GM18505 (cell line): ENCODE data around the gene SFTPA2.
"Not testable (repeated sequence)": the region's sequence is repeated elsewhere in the genome, so short reads cannot be mapped to it uniquely, and the experiment has no call there.

Experiments used
- ATAC-seq: cut with Tn5 transposase; IDR thresholded peaks from one replicate; pipeline ENCODE4 v1.9.1; 2021; ENCODE audit not compliant: unreplicated experiment
- POLR2A ChIP-seq: IDR thresholded peaks from 4 replicates; pipeline ENCODE4 v1.6.1; 2011; ENCODE audit warnings: borderline replicate concordance; ENCODE audit not compliant: insufficient read depth, insufficient read length; ENCODE audit errors: extremely low read depth

SFTPA2 gene

DNA sequence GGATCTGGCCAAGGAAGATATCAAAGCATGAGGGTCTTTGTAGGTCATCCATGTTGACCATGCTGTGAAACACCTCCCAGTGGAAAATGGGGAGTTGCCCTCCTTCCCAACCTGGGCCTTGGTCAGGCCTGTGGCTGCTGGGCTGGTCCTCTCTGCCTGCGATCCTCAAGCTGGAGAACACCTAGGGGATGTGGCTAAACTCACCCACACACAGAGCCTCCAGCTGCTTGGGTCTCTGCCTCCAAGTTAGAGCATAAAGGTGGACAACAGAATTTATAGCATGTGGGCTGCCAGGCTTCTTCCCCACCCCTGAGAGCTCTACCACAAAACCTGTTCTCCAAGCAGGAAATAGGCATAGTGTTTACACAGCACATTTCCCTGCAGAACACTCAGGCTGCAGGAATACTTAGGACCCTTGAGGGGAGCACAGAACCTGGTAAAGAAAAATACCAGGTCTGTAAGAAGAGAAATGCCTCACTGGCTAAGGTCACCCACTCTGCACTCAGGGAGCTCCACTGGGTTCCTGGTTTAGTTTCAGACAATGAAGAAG lies at the start of gene SFTPA2:
TSS of gene SFTPA2 (minus strand) at position 248 of the 550 bp plus-strand sequence. CDS start 924 bp downstream, outside the sequence.
- no peak for TF ChIP-seq POLR2A
- ATAC-seq, result no peak

DNA sequence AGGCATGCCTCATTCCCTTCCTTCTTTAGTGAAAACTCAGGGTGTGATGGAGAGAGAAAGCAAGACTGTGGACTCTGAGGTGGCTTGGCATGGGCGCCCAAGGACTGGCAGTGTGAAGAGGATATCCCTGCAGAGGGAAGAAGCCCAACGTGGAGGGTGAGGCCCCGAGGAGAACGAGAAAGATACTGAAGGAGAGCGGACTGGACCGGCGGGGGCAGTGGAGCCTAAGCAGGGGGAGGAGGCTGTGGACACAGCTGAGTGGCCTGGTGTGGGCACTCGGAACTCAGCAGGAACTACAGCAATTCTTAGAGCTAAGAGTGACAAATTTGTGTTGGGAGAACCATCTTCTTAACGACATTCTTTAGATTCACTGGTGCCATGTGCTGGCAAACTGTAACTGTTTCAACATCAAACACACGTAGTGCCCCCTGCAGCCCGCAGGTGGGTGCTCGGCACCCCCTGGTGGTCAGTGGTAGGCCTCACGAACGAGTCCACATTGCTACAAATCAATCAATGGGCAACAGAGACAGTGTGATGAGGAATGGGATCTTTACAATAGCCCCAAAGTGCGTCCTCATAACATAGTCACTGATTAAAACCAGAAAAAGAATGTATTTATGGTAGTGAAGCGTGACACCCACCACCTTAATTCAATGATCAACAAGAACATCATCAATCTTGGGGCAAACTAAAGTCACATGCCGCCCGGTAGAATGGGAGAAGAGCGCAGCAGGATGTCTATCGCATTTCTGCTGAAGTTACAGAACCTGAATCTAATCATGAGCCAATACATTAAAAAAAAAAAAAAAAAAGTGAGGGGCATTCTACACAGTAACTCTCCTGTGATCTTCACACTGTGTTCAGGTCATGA lies 48.5 kb upstream of the SFTPA2 start:
- no peak for ATAC-seq
- no peak for TF ChIP-seq POLR2A

DNA sequence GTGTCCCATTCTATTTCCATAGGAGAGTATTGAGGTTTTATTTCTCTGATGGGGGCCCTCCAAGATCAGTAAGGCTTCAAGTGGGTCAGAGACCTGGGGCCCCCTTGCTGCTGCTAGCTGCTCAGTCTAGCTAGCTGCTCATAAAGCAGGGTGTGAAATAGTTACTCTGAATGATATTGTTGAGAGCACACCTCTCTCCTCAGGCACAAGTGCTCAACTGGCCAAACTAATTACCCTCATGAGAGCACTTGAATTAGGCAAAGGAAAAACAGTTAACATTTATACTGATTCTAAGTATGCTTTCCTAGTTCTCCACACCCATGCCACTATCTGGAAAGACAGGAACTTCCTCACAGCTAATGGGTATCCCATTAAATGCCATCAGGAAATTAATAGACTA lies 45.1 kb upstream of the SFTPA2 start:
- no peak for ATAC-seq
- TF ChIP-seq POLR2A, result no peak

DNA sequence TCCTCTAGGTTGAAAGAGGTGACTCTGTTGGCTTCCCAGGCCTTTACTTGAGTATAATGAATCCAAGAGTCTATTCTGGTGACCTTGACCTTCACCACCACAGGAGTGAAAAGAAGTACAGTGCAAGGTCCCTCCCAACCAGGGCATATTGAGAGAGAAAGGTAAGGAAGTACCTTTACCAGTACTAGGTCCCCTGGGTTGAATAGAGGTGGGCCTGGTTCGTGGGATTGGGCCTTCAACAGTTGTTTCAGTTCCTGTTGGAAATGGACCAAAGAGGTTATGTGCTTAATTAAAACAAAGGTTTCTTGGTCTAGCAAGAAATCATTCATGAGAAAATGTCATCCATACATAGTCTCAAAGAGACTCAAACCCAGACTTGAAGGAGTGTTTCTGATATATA lies 44.1 kb upstream of the SFTPA2 start:
- no peak for TF ChIP-seq POLR2A

DNA sequence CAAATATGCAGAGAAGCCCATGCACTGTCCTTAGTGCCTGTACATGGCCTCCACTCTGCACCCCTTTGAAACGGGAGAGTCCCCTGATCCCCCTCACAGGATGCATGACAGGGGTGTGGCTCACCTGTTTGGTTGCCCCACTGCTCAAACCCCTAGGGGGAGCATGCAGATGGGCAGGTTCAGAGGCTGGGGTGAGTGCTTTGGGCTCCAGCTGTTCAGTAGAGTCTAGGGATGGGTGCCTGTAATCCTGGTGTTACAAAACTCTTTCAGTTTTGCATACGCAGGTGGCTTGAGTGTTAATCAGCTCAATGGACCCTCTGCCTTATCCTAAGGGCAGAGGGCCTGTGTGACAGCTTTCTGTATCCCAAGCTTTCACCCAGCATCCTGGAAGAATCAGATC lies 42.7 kb upstream of the SFTPA2 start:
- no peak for ATAC-seq
- TF ChIP-seq POLR2A, result no peak

More for the DNA sequence above, 44.1 kb upstream of the SFTPA2 start:
- no peak for ATAC-seq

DNA sequence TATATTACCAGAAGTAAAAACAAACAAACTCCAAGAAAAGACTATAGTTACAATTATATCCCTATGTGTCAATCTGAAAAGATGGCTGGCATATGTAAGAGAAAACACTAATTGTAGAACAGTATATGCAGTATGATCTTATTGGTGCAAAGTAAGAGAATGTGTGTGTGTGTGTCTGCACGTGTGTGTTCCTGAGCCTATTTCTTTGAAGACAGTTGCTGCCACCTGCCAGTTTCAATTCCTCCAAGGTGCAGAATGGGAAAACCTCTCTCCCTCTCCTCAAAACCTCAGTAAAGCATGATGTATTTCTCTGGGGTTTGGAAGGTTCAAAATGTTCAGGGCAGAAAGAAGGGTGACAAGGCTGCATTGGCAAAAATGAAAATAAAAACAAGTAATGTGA lies 41.7 kb upstream of the SFTPA2 start:
- no peak for TF ChIP-seq POLR2A
- no peak for ATAC-seq

DNA sequence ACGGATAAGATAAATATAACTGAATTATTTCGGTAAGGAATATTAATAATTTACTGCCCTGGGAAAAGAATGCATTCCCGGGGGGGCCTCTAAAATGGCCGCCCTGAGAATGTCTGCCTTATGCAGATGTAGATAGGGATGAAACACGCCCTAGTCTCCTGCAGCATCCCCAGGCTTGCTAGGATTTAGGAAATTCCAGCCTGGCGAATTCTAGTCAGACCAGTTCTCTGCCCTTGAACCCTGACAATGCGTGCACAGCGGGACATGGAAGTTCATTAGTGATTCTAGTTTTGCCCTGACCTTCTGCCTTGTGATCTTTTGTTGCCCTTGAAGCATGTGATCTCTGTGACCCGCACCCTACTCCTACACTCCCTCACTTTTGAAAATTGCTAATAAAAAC lies 39.4 kb upstream of the SFTPA2 start:
- not testable (repeated sequence) for ATAC-seq

DNA sequence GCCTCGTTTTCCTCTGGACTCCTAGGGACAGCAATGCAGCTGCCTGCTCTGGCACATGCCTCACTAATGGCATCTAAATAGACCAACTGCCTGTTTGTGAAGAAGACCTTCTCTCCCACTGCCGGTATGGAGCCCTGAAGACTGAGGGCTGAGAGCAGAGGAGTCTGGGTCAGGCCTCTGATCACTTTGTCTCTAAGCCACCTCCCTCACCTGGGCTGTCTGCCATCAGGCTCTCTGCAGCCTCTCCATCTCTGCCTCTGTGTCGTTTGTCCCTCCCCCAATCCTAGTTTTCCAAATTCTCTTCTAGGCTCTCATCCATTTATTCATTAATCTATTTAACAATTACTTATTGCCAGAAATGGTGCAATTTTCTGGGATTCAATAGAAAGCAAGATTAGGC lies 35.3 kb upstream of the SFTPA2 start:
- TF ChIP-seq POLR2A, result no peak
- no peak for ATAC-seq

DNA sequence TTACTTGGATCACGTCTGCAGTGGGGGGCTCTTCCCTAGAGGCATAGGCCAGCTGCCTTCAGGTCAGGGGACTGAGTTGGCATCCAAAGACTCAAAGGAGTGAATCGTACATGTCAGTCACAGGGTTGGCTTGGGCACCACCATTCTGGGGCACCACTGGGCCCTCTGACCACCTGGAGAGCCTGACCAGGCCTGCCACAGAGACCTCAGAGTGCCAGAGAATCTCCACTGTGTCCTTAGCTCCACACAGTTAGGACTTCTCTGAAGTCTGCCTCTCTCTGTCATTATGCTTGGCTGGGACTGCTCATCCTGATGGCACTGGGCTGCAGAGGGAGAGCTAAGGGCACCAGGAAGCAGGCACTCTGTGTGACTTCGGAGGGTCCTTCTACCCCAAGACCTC lies 34.4 kb upstream of the SFTPA2 start:
- not testable (repeated sequence) for ATAC-seq

DNA sequence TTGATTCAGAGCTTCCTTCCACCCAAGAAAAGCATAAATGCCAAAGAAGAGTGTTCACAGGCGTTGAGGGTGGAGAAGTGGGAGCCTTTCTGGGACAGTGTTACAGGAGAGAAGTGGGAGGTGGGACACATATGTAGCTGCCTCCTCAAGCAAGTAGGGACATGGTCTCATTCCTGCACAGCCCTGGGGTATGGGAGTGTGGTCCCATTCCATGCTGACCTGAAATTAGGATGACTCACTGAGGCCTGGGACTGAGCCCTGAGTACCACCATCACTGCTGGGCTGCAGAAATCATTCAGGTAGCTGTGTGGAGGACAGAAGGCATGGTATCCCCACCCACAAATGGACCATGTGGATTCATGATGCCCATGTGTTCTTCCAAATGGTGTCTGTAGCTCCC lies 33.2 kb upstream of the SFTPA2 start:
- TF ChIP-seq POLR2A, result no peak
- ATAC-seq, result no peak

DNA sequence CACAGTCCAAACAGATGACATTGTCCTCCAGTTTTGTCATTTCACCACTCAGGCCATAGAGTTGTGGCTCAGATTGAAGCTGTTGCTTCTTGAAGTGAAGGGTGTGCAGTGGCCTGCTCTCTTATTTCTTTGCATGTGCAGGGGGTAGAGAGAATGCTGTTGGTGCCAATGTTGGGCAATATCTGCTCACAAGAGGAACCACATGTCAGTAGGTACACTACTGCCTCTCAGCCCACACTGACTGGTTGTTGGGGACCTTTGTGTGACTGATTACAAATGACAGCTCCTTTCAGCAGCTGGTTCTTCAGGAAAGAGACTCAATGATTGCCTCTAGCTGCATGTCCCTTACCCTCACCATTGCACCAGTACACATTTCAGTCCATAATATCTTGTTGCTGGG lies 28.6 kb upstream of the SFTPA2 start:
- ATAC-seq, result no peak
- no peak for TF ChIP-seq POLR2A

DNA sequence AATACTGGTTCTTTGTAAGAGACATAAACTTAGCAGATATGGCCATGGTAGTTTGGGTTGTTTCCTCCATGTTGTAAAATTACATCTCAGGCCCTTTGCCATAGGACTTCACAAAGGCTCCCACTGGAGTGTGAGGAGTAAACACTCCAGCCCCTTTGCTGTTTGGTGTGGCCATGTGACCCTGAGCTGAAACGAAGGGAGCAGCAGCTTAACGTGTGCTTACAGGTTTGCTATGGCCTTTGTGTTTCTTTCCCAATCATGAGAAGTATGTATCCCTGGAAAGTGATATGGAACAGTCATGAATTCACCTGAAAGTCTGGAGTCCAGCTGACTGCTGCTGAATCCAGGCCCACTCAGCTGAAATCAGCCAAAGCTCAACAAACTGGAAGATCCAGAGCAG lies 26.7 kb upstream of the SFTPA2 start:
- no peak for ATAC-seq
- TF ChIP-seq POLR2A, result no peak

DNA sequence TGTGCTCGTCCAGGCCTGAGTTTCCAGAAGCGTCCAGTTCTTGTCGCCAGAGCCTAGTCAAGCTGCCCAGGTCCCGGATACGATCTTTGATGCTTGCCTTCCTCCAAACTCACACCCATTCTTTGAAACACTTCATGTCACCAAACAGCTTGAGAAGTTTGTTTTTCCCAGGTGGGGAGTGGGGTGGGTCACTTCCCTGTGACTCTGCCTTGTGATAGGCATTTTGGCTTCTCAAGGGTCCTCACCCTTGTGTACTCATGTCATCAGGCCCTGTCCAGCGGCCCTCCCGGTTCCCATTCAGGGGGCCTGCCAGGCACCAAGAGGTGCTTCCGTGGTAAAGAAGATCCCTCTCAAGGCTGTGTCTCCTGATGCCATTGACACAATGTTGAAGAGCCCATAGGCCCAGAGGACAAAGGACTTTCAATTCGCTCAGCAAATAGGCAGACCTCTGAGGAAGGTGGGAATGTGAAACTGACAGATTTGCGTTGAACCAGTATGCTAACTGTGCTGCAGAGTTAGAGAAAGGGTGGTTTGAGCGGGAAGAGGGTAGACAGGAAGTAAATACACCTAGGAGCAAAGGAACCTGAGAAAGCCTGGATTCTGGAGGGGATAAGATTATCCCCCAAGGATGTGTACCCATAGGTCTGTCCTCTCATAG lies 25.8 kb upstream of the SFTPA2 start:
- TF ChIP-seq POLR2A, result no peak
- no peak for ATAC-seq

DNA sequence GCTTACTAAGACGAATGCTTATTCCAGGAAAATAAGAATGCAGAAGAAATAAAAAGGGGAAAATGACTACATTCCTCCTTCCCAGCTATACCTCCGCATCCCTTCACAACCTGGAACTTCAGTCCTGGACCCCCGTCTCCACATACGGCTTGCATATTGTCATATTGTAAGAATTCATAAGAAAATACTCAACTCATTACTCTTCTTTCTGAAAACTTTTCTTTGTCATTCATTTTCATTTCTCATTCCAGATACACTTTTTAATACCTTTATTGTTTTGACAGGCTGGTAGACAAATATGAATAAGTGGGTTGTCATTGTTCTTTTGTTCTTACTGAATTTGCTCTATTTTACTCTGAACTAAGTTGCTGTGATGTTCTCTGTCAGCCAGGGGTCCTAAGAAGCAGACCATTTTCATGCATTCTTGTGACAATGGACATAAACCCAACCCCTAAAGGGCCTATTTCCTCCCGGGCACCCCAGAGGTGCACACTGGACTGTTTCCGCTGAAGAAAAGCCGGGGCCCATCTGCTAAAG lies 23.3 kb upstream of the SFTPA2 start:
- TF ChIP-seq POLR2A, result no peak
- no peak for ATAC-seq

DNA sequence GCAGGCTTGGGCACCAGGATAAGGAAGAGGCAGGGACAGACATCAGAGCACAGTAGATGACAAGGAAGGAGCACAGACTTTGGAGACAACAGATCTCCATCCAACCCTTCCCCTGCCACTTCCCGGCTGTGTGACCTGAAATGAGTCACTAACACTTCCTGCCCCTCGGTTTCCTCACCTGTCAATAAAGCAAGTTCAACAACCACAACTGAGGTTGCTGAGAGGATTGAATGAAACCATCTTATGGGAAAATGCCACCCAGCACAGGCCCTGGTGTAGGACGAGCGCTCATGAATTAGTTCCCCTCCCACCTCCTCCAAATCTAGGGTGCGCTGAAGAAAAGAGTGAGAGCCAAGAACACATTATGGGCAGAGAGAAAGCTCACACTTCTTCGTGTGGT lies 22.7 kb upstream of the SFTPA2 start:
- not testable (repeated sequence) for ATAC-seq
